AG04450 (cell line): Measurements from ENCODE around the gene PDE11A. TPM values are rescaled to one million over a fixed set of nuclear protein-coding genes. Genes with fewer than 3 reads are reported as not detected.
"Not testable (repeated sequence)": the region's sequence is repeated elsewhere in the genome, so short reads cannot be mapped to it uniquely, and the experiment has no call there.

Experiments used
- CTCF ChIA-PET: fragments of 300-600, 350-600 bp; formaldehyde crosslinking; extraction: SDS; loops from one replicate; lab custom pipeline; 2022; ENCODE audit warnings: antibody characterized with exemption, inconsistent platforms; lab: Charles Lee
- POLR2A ChIA-PET: fragments of 350-600 bp; formaldehyde crosslinking; extraction: SDS; loops from one replicate; lab custom pipeline; 2021; ENCODE audit warnings: antibody characterized with exemption, inconsistent platforms; lab: Yijun Ruan, JAX
- DNase-seq: peaks from one replicate; pipeline ENCODE4 v3.0.0-alpha.2; 2011; ENCODE audit warnings: low read depth, low spot score
- H3K27ac ChIP-seq: one replicate; pipeline ENCODE4 v1.5.1; 2012; ENCODE audit warnings: low read depth, low read length, control low read depth
- H3K27me3 ChIP-seq: one replicate; pipeline ENCODE4 v1.6.0; 2012; ENCODE audit warnings: low read length; ENCODE audit not compliant: control insufficient read depth, insufficient read depth
- H3K4me3 ChIP-seq: 2 replicates; pipeline ENCODE4 v1.5.1; 2011; ENCODE audit warnings: mild to moderate bottlenecking, low read depth, low read length, control low read depth
- H3K9me3 ChIP-seq: 2 replicates; pipeline ENCODE4 v1.5.1; 2012; ENCODE audit warnings: low read length; ENCODE audit not compliant: control insufficient read depth, insufficient read depth
- polyA plus RNA-seq: library from polyadenylated mRNA; depleted of rRNA; stranded (reverse); fragments of >200 nt; gene quantifications from 2 replicates; pipeline ENCODE4 v1.2.3, GENCODE V29; 2011
- TF ChIP-seq, protein P1 (sequence below): IDR thresholded peaks from 2 replicates; pipeline ENCODE4 v1.5.1; 2011; ENCODE audit warnings: low read depth, low read length, control low read depth, inconsistent platforms

PDE11A gene
- polyA plus RNA-seq, 1 experiment: 0.24 TPM

DNA sequence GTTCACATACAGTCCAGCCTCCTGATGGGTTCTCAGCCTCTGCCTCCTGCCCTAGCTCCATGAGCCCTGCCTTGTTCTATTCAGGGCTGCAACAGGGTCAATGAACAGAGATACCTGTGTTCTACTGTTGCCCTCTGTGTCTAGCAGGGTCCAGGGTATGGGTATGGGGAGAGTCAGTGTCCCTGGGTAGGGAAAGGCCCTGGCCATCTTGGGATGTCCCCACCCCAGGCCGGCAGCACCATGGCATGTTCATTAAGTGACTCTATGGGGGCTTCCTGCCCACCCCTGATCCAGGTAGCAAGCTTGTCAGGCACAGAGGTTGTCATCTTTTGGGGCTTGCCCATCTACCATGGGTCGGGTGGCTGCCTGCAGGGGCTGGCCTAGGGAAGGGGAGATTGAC is 13.5 kb downstream of the PDE11A start:
- H3K27ac ChIP-seq: no peak overlapping the region
- H3K27me3 ChIP-seq: no peaks in the 10 kb centered on the region
- no peak overlapping the region for H3K4me3 ChIP-seq
- POLR2A ChIA-PET: no interaction called here
- TF ChIP-seq, protein P1, sequence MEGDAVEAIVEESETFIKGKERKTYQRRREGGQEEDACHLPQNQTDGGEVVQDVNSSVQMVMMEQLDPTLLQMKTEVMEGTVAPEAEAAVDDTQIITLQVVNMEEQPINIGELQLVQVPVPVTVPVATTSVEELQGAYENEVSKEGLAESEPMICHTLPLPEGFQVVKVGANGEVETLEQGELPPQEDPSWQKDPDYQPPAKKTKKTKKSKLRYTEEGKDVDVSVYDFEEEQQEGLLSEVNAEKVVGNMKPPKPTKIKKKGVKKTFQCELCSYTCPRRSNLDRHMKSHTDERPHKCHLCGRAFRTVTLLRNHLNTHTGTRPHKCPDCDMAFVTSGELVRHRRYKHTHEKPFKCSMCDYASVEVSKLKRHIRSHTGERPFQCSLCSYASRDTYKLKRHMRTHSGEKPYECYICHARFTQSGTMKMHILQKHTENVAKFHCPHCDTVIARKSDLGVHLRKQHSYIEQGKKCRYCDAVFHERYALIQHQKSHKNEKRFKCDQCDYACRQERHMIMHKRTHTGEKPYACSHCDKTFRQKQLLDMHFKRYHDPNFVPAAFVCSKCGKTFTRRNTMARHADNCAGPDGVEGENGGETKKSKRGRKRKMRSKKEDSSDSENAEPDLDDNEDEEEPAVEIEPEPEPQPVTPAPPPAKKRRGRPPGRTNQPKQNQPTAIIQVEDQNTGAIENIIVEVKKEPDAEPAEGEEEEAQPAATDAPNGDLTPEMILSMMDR: no peak
- no peak for DNase-seq
- H3K9me3 ChIP-seq: no peaks in the 10 kb centered on the region
- CTCF ChIA-PET: no interaction called here

DNA sequence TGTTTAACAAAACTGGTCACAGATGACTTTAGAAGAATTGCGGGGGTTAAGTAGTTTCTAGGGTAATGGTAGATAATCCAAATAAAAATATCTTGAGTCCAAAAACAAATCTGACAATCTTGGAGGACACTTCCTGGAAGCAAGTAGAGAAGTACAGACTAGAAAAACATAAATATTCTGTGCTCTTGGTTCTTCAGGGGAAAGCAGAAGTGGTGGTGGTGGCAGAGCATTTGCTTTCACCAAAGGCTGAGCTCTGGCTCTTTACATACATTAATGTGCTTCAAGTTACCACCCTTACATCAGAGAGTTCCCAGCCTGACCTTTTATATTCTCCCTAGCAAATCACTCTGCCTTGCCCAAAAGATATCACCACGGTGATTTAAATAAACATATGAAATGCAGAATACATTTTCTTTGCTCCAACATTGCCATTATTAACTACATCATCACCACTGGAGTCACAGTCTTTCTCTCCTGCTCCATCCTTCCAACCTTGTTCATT is 15.3 kb downstream of the PDE11A start:
- no peak overlapping the region for H3K27ac ChIP-seq
- H3K4me3 ChIP-seq: no peak overlapping the region
- DNase-seq: no peak
- H3K27me3 ChIP-seq: no peaks in the 10 kb centered on the region
- ChIA-PET CTCF (no interaction called here), POLR2A (no interaction called here)
- TF ChIP-seq, protein P1: no peak
- H3K9me3 ChIP-seq: no peaks in the 10 kb centered on the region

DNA sequence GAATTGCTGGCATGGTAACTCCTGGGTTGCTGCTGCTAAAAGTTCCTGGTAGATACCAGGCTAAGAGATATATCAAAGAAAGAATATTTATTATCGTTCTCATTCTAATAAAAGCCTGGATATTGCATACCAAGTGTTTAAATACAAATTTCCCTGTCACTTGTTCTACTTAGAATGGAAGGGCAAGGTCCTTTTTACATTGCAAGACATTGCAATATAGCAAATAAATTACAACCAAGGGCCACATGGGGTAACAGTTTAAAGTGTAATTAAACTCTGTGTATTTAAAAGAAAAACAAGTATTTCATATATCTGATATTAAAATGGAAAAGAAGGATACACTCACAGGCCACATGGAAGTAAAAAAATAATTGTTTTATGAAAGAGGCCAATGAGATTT is 16.2 kb downstream of the PDE11A start:
- no peak for DNase-seq
- no peaks in the 10 kb centered on the region for H3K9me3 ChIP-seq
- H3K27me3 ChIP-seq: no peaks in the 10 kb centered on the region
- CTCF ChIA-PET: no interaction called here
- H3K27ac ChIP-seq: no peak overlapping the region
- POLR2A ChIA-PET: no interaction called here
- TF ChIP-seq, protein P1: no peak
- H3K4me3 ChIP-seq: no peak overlapping the region

DNA sequence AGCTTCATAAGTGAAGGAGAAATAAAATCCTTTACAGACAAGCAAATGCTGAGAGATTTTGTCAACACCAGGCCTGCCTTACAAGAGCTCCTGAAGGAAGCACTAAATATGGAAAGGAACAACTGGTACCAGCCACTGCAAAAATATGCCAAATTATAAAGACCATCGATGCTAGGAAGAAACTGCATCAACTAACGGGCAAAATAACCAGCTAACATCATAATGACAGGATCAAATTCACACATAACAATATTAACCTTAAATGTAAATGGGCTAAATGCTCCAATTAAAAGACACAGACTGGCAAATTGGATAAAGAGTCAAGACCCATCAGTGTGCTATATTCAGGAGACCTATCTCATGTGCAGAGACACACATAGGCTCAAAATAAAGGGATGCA is 21.3 kb downstream of the PDE11A start:
- H3K27ac ChIP-seq, DNase-seq, H3K27me3 ChIP-seq, POLR2A ChIA-PET, H3K9me3 ChIP-seq, H3K4me3 ChIP-seq: not testable (repeated sequence)
- CTCF ChIA-PET: interaction anchor here (0.6 kb wide), 1 partner anchor 9 kb away, joined by 5 read pairs; no protein-coding TSS in a partner anchor

DNA sequence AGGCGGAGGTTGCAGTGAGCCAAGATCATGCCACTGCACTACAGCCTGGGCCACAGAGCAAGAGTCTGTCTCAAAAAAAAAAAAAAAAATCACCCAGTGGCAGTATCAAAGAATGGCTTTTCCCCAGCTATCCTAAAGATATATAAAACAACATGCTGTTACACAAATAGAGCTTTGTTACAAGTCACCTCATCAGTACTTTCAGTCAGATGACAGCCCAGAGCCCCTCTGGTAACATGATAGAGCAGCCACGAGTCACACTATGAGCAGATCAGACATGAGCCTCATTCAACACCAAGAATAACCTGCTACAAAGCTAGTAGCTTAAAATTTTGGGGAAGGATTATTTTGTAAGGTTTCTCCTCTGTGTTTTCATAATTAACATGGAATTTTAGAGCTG is 25.2 kb downstream of the PDE11A start:
- Histone ChIP-seq H3K9me3 (no peaks in the 10 kb centered on the region), H3K4me3 (no peak overlapping the region), H3K27me3 (peaks cover 4% of the 10 kb centered on the region), H3K27ac (no peak overlapping the region)
- no peak for DNase-seq
- POLR2A ChIA-PET: no interaction called here
- CTCF ChIA-PET: no interaction called here
- TF ChIP-seq, protein P1: no peak

DNA sequence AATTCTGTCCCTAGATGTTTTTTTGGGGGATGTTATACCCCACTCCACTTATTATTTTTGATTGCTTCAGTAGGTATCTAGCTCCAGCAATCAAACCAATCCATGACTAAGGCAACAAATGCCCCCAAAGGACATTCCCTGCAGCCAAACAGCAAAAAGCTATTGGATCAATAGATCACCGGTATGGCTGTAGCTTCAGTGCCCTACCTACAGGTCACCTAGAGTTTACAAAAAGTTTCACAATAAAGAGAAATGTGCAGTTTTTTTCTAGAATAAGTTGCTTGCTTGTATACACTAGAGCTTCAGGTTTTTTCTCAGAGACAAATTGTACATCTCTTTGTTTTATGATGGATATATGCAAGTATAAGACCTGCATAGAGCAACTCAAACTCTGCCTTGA is 27.7 kb downstream of the PDE11A start:
- Histone ChIP-seq H3K9me3 (no peaks in the 10 kb centered on the region), H3K27me3 (peaks cover 4% of the 10 kb centered on the region), H3K27ac (no peak overlapping the region), H3K4me3 (no peak overlapping the region)
- CTCF ChIA-PET: no interaction called here
- TF ChIP-seq, protein P1: no peak
- POLR2A ChIA-PET: no interaction called here
- DNase-seq: no peak
